Stimulated activated CD8-positive, alpha-beta memory T cell treated with anti-CD3 and anti-CD28 coated beads, Interleukin-2, amount 100 ng/mL, for 1 hour (primary cell): ENCODE data around the gene CCDC88A.
A peak's percentile ranks its signal among the peaks of the same experiment; 100 is the strongest.
"Not testable (repeated sequence)": the region's sequence is repeated elsewhere in the genome, so short reads cannot be mapped to it uniquely, and the experiment has no call there.

Experiments used
- DNase-seq, 2 donors: peaks; one replicate each; pipeline ENCODE4 v3.0.0-alpha.2; 2020; ENCODE audit warnings: low read depth in 2 of 2

CCDC88A gene

GRCh38 chr2:55296393-55296792, 123.3 kb downstream of the CCDC88A start:
- no peak for DNase-seq

- no peak for DNase-seq
Observed at GRCh38 chr2:55283083-55283482, 136.6 kb downstream of the CCDC88A start.

GRCh38 chr2:55282110-55282917, 137.3 kb downstream of the CCDC88A start:
- DNase-seq: peak; percentile 74 to 78

DNA sequence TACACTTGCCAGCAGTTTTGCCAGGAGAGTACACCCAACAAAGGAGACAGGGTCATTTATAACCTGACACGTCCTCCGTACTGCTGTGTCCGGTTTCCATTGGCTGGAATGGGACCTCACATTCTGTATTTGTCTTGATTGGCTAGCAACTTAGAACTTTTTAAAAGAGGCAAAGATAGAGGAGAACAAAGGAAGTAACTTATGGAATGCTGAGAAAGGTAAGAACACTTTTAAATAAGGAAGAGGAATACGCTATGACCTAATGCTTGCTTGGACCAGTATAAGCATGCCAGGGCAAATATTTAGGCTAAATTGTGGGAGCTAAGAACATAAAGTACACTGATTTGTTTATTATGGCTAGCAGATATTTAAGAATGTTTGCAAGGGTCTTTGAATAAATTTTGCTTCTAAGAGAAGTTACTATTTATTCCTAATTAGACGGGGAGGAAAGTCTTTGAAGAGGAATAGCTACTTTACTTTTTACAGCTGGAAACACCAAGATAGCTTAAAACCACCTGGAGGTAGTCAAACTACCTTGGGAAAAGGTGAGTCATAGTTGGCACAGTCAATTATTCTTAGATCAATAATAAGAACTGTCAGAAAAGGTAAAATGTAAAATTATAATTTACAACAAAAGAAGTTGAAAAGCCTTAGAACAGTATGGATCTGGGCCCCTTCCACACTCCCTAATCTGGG, 138.7 kb downstream of the CCDC88A start:
- DNase-seq: not testable (repeated sequence)

DNA sequence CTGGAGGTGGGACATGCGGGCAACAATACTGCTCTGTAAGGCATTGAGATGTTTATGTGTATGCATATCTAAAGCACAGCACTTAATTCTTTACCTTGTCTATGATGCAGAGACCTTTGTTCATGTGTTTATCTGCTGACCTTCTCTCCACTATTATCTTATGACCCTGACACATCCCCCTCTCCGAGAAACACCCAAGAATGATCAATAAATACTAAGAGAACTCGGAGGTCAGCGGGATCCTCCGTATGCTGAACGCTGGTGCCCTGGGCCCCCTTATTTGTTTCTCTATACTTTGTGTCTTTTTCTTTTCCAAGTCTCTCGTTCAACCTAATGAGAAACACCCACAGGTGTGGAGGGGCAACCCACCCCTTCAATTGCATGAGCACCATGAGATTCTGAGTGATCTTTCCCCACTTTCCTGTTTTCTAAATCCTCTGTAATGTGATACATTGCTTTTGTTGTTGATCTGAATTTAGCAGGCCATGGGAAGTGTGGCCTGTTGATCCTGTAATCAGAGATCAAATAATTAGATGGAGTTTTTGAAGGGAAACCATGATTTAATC, 139.7 kb downstream of the CCDC88A start:
- not testable (repeated sequence) for DNase-seq

- not testable (repeated sequence) for DNase-seq
Observed at GRCh38 chr2:55279214-55279835, 140.3 kb downstream of the CCDC88A start.

- no peak for DNase-seq
Observed at GRCh38 chr2:55277310-55277709, 142.3 kb downstream of the CCDC88A start.

- DNase-seq: not testable (repeated sequence)
Observed at GRCh38 chr2:55274346-55274745, 145.3 kb downstream of the CCDC88A start.

- DNase-seq: no peak
Observed at GRCh38 chr2:55269645-55269990, 150.0 kb downstream of the CCDC88A start.

GRCh38 chr2:55268907-55269644, 150.6 kb downstream of the CCDC88A start, which contains the start of gene MTIF2:
Gene MTIF2 (minus strand): TSS chr2:55269231. CDS start chr2:55263858, 5,373 bp downstream.
- peak; percentile 75 to 83 for DNase-seq

- DNase-seq: no peak
Observed at GRCh38 chr2:55268288-55268906, 151.3 kb downstream of the CCDC88A start.

GRCh38 chr2:55259586-55259985, 160.1 kb downstream of the CCDC88A start:
- DNase-seq: not testable (repeated sequence)

- DNase-seq: no peak
Observed at GRCh38 chr2:55252832-55253231, 166.8 kb downstream of the CCDC88A start.

GRCh38 chr2:55247025-55247424, 172.6 kb downstream of the CCDC88A start:
- DNase-seq: no peak

DNA sequence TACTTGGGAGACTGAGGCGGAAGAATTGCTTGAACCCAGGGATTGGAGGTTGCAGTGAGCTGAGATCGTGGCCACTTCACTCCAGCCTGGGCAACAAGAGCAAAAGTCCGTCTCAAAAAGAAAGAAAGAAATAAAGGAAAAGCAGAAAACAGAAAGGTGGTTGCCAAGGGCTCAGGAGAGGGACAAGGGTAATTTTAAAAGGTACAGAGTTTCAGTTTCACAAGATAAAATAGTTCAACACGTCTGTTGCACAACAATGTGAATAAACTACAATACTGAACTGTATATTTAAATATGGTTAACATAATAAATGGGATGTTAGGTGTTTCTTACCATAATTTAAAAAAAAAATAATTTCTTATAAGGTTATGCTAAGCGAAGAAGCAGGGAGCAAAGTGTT, 174.2 kb downstream of the CCDC88A start:
- DNase-seq: no peak

DNA sequence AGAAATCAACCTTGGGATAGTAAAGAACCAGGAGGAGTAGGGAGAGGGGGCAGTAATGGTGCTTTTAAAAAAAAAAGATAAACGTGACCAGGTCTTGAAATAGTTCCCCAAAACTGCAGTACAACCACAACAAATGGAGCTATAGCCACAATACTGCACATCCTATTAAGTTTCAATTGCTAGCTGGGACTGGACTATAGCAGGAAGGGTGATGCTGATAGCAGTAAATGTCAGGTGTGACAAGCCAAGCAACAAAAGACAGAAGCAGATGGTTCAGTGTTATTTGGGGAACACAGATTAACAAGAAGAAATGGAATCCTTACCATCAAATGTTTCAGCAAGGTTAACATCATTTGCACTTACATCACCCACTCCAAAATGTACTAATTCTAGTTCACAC, 177.0 kb downstream of the CCDC88A start:
- DNase-seq: no peak

GRCh38 chr2:55241582-55241981, 178.1 kb downstream of the CCDC88A start:
- not testable (repeated sequence) for DNase-seq

DNA sequence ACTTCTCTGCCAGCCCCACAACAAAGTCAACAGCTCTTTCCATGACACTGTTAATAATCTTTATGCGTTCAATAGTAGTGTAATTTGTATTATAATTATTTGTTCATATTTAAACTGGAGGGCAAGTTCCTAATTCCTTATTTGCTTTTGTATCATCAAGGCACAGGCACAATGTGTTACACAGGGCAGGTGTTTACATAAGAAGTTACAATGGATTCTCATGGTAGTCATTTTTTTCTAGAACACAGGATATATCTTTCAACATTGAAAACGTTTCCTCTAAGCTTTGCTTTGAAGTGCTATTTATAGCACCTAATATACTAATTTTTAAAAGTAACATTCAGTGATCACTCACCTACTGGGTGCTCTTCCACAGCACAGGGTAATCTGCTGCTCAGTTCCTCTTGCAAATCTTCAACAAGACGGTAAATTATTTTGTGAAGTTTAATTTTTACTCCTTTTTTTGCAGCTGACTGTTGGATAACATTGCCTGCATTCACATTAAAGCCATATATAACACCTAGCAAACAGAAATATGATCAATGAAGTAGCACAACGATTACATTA, 179.9 kb downstream of the CCDC88A start:
- no peak for DNase-seq
